HG03103 (cell line): ENCODE data around the gene IL31RA.

Experiments used
- ATAC-seq: cut with Tn5 transposase; IDR thresholded peaks from one replicate; pipeline ENCODE4 v1.9.1; 2021; ENCODE audit warnings: low read depth; ENCODE audit not compliant: unreplicated experiment

Gene IL31RA

DNA sequence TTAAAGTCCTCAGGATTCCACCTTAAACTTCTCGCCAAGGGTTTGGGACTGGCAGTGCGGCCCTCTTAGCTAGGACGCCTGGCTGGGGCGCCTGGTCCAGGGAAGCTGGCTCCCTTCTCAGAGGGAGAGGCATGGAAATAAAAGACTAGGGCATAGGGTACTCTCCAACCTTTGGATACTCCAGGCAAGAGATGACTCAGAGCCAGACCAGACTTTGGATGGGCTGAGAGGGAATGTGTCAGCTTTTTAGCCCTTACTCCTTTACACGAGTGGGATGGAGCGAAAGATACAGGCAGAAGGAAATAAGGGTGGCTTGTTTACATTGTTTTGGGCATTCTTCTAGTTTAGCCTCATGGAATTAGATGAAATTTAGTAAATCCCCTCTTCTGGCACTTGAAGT, 48.2 kb downstream of the IL31RA start:
- no peak for ATAC-seq

DNA sequence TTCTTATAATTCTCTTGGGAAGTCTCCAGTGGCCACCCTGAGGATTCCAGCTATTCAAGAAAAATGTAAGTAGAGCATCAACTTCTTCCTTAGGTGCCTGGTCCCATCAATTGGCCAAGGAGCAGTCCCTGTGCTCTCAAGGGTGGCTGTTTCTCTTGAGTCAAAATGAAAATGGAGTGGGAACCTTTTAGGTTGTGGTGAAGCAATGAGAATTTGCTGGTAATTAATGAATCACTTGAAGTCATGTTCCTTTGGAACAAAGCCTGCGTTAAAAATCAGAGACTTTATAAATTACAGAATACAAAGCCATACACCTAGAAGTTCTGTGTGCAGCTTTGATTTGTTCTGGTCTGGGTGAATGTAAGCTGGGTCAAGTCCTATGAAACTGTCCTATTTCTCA, 48.9 kb downstream of the IL31RA start:
- ATAC-seq: no peak

DNA sequence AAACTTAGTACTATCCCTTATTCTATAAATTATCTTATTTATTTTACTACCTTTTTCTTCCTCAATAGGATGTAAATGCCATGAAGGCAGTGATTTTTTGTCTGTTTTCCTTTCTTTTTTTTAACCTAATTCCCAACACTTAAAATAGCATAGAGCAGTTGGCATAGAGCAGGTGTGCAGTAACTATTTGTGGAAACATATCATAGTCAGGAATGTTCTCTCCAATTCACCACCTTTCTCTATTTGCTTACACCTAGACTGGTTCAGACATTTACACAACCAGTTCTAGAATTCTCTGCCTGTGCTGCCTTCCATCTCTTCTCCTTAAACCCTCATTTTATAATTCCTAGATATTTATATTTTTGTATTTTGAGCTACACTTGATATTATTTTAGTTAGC, 49.6 kb downstream of the IL31RA start:
- no peak for ATAC-seq

DNA sequence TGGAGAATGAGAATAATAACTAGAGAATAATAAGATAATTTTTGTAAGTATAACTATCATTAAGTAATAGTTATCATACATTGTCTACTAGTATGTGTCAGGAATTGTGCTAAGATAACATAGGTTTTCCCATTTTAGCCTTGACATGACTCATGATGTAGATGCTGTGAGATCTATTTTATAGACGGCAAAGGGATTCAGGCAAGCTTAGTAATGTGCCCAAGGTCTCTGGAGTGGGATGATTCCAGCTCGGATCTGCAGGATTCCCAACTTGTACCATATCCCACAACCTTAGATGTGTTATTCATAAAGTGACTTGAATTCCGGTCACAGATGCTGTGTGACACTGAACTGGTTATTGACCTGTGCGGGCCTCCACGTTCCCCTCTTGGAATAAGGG, 51.5 kb downstream of the IL31RA start:
- ATAC-seq: no peak

DNA sequence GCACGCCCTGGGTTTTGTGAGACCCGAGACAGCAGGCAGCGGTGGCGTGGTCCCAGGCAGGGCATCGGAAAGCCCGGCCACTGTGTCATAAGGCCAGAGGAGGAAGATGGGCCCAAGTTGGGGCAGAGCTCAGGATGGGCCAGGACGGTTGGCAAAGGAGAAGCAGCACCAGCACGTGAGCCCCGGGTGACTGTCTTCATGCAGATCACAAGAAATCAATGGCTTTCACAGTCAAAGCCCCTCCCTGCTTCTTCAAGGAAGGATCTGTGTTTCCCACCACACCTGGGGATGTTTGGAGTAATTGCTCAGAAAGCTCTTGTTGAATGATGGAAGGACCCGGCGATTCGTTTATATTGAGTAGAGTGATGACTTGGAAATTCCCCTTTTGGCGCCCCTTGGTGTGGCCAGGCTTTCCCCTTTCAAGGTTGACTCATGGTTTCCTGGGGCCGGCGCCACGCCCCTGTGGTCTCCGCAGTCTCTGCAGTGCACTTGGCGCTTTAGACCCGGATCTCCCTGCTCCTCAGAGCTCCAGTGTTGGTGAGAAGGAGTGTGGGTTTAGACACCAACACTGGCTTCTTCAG, 52.1 kb downstream of the IL31RA start:
- peak; percentile 85 for ATAC-seq

DNA sequence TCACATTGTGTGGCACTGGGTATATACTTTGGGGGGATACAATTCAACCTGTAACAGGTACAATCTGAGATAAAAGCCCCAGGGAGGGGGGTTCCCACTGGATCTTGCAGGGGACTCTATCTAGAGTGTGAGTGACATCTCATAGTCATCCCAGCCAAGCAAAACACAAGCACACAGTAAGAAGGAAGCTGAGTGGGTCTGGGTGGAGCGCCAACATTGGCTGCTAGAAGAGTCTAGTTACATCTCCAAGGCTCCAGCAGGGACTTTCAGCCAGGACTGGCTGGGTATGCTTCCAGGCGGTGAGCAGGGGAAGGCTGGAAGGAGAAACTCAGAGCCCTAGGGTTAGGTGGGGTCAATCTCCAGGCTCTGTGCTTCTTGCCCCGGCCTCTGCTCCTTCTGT, 53.0 kb downstream of the IL31RA start:
- no peak for ATAC-seq

DNA sequence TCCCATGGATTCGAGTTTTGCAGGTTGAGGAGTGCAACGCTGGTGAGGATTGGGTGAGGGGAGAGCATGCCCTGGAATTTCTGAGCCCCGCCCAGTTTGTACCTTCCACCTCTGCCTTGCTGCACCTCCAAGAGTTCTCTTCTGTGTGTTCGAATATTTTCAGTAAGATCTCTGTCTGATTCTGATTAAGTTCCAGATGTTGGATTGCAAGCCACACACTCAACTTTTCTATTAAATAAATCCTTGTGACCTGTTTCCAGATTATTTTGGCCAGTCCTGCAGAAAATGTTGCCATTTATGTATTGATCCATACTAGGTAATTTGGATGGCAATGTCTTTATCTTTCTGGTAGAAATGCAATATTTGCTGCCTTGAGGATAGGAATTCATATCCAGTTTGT, 54.1 kb downstream of the IL31RA start:
- no peak for ATAC-seq

DNA sequence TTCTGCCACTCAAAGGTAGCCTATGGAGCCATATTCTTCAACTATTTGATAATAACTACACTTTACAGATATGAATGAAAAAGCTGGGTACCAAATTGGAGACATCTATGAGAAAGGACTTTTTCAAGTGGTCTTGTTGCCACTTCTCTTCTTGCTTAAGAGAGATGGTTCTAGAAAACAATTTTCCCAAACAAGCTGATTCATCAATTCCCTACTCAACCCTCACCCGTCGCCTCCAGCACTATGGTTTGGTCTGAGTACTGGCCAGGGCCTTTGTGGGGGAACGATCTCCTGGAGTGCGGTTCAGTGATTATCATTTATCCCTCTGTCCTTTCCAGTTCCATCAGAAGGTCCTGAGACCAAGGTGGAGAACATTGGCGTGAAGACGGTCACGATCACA, 56.8 kb downstream of the IL31RA start:
- ATAC-seq: no peak

DNA sequence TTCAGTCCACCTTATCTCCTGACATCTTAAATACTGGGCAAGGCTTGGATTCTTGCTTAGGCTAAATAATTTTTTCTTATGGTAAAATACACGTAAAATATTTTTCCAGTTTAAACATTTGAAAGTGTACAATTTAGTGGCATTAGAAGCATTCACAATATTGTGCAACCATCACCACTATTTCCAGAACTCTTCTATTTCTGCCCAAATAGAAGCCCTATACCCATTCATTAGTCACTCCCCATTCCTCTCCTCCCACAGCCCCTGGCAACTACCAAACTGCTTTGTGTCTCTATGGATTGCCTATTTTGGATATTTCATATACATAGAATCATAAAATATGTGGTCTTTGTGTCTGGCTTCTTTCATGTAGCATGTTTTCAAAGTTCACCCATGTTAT, 57.6 kb downstream of the IL31RA start:
- no peak for ATAC-seq

DNA sequence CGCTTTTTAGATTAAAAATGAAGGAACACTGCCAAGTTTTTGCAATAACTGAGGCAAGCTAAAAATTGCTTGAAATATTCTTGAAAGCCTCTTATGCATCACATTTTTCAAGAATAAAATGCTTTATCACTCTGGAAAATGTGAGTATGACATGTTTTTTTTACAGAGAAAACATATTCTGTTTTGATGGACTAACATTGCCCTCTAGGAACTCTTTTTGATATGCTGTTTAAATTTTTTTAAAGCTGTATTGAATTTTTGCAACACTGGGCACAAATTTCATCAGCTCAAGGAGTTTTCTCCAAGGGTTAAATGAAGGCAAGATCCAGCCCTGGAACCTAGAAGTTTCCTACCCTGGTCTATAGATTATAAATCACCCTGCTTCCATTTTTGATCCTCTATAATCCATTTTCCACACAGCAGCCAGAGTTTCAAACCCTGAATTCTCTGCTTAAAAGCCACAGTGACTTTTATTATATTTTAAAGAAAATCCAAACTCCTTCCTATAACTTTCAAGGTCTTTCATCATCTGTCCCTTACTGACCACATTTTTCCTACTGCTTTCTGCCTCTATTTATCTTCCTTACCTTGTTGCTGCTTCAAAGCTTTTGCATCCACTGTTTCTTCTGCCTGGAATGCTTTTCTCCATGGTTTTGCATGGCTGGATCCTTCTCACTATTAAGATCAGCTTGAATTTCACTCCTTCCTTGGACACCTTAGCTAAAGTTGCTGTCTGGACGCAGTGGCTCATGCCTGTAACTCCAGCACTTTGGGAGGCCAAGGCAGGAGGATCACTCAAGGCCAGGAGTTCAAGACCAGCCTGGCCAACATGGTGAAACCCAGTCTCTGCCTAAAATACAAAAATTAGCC, 60.9 kb downstream of the IL31RA start:
- ATAC-seq: no peak

DNA sequence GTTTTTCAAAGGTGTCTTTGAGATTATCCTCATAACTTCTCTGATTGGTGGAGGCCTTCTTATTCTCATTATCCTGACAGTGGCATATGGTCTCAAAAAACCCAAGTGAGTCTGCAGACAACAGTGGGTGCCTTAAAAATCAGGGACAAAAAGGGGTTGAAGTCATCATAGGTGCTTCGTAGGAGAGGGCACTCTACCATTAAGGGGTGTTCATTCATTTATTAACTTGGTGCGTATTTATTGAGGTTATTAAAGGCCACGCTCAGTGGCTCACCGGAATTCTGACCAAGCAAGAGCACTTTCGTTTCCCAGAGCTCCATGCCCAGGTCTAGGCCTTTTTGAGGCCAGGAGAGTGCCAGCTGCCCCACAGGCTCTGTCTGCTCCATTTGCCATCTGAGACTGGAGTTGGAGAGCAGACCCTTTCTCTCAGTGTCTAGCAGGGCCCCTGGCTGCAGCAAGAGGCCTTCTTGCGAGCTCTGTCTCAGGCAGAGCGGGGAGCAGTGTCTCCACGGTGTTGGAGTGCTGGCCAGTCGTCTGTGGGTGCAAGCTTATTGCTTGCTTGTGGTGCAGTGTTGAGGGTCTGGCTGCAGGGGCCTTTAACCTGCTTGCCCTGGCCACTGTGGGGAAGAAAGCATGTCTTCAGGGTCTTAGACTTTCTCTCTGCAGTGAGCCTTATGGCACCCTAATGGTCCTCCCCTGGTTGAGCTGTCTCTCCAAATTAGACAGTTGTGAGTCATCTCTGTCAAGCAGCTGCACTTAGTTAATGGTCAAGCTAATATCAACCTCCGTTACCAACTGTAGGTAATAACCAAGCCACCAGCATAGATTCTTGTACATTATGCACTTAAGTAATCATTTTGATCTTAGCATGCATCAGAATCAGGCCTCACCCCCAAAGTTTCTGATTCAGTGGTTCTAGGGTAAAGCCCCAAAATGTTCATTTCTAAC, 62.6 kb downstream of the IL31RA start:
- peak; percentile 63 for ATAC-seq

DNA sequence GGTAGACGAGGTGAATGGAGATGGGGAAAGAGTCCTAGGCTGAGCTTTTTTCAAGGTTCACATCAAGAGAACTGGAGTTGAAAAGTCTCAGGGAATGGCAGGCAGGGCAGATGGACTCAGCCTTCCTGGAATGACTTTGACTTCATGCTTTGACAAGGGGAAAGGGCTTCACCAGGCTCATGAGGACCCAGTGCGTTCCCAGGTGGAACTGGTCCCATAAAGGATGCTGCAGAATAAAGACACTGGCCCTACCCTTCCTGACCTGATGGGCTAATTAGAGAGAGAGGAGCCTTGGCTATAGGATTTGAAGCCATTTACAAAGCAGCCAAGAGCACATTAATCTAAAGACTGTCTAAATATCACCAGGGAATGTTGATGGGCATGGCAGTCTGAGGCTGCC, 63.8 kb downstream of the IL31RA start:
- no peak for ATAC-seq

DNA sequence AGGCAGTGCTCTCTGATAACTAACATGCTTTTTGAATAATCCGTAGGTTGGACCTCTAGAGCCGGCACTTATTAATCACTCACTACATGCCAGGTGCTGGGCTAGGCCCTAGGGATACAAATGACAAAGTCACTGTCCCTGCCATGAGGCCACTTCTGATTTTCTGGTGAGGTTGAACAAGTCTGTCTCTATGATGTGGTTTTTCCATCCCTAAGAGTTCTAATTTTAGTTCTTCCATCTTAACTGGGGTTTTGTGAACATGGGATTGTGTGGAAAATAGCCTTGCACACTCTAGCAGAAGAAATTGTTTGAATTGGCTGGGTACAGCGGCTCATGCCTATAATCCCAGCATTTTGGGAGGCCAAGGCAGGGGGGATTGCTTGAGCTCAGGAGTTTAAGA, 64.6 kb downstream of the IL31RA start:
- ATAC-seq: no peak

DNA sequence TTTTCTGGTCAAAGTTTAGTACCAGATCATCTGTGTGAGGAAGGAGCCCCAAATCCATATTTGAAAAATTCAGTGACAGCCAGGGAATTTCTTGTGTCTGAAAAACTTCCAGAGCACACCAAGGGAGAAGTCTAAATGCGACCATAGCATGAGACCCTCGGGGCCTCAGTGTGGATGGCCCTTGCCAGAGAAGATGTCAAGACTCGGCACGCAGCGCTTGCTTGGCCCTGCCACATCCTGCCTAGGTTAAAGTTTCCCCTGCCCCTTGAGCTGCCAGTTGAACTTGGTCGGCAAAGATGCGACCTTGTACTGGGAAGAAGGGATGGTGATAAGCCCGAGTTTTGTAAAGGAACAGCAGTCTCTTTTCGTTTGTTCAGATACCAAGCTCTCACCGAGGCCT, 65.8 kb downstream of the IL31RA start:
- ATAC-seq: no peak

DNA sequence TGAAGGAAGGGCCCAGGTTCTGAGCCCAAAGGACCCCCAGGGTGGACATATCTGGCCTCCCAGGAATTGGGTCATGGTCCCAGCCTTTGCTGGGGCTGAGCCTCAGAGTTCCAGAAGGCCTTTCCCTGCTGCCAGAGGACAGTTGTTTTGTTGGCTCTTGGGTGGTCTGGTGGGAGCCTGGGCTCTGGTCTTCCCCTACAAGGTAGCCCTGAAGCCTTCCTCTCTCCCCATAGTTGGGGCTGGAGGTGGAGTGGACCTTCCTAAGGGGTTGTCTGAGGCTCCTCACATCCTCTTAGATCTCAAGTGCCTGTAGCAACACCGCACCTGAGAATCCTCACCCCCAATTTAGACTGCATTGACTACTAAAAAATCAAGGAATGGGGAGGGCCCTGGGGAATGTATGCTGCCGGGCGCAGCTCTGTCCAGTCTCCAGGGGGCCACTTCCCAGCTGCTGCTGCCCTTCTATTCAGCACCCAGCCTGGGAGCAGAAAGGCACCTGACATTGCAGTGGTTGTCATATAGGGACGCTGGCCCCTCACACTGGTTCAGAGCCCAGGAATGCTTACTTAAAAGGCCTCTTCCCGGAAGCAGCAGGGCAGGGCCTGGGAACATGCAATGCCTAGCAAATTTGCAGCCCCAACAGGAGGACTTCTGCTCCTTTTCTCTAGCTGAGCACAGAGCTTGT, 66.4 kb downstream of the IL31RA start:
- ATAC-seq: no peak

DNA sequence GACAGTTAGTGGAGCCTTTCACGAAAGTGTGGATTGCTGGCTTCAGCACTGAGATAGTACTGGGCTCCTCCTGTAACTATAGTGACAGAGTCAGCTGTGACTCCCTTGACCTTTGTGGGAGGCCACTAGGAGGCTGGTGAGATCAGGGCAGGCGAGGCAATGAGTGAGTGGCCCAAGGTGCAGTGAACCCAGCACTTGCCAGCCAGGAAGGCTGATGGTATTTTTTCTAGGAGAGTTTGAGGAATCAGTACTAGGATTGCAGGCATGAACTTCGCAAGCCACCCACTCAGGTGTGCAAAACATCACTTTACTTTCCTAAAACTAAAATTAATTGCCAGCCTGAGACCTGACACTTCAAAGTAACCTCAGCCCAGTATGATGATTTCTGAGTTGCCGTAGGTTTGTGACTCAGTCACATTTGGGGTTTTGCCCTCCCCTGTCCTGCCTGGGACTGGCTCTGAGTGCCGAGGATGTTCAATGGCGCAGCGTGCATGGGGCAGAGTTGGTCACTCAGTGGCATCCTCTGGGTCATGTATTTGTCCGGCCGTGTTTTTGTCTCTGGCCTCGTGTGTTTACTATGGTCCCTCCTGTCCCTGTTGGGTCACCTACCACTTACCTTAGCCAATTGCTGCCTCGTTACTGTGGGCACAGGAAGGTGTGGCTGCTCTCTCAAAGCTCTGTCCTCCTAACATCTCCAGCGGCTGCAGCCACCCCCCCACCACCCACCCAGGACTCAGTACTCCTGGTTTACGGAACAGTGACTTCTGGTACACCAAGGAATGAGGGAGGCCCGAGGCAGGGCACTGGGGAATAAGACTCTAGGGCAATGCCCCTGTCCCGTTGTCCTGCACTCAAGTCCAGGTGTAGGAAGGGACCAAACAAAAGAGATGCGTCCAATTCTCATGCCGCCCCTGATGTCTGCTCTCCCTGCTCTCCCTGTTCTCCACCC, 67.2 kb downstream of the IL31RA start:
- no peak for ATAC-seq

DNA sequence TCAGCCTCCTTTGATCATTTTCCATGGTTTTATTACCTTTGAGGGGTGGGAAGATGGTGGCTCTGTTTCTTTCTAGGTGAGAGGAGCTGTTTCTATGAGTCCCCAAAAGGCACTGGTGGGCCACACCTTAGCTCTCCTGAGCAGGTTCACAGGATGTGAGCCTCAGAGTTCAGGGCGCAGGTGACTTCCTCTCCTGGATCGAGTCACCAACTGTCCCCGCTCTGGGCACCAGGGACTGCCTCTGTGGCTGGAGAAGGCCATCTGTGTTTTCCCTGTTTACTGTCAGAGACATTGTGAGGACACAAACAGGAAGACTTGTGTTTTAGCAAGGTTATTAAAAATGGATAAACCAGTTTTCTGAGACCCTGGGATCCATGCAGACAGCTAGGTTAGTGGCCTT, 68.5 kb downstream of the IL31RA start:
- ATAC-seq: no peak

DNA sequence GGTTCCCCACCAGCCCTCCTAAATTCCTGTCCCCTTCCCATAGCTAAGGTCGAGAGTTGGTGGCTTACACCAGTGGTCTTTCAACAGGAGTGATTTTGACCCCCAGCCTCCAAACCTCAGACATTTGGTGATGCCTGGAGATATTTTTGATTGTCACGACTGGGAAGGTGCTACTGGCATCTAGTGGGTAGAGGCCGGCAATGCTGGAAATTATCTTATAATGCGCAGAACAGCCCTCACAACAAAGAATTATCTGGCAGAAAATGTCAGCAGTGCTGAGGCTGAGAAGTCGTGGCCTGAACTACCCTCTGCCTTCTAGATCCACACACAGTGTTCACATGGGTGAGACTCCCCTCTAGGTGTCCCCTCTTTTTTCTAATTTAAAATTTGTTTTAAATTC, 69.6 kb downstream of the IL31RA start:
- ATAC-seq: no peak

DNA sequence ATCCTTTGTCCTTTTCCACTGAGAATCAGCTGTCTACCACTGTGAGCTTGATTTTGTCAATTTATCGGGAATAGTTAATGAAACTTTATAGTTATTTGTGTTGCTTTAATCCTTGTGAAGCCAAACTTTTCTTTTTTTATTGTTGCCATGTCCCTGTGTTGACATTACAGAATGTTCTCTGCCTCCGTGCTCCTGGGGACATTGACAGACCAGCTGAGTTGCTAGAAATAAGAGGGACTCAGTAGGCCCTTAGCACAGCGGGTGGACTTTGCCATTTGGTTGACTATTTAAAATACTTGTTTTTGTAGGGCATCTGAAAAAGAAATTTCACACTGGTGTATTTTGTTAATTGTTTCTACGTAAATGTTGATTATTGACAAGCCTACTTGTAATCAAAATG, 70.5 kb downstream of the IL31RA start:
- ATAC-seq: no peak
